Gastroesophageal sphincter (tissue), 3 donors: ENCODE data around the gene ROBO3.

Experiments used
- EP300 ChIP-seq: sonication (generic); formaldehyde crosslinking; IDR thresholded peaks from one replicate; pipeline ENCODE4 v1.6.1; 2017; ENCODE audit warnings: antibody characterized with exemption, mild to moderate bottlenecking
- POLR2A ChIP-seq, 2 donors: fragments of 450-650 bp; IDR thresholded peaks; one replicate each; pipeline ENCODE4 v1.6.1; 2017; ENCODE audit warnings: antibody characterized with exemption in 2 of 2, mild to moderate bottlenecking in 2 of 2, moderate library complexity in 1 of 2
- TF ChIP-seq, protein P1 (sequence below), 4 experiments: fragments of 200-600 bp in 2 of 4; fragments of 450-650 bp in 2 of 4; sonication (generic) in 1 of 4; IDR thresholded peaks; one replicate each; pipeline ENCODE4 v1.5.1; 2017 to 2019; ENCODE audit warnings: antibody characterized with exemption in 4 of 4, mild to moderate bottlenecking in 2 of 4, moderate library complexity in 2 of 4

DNA sequence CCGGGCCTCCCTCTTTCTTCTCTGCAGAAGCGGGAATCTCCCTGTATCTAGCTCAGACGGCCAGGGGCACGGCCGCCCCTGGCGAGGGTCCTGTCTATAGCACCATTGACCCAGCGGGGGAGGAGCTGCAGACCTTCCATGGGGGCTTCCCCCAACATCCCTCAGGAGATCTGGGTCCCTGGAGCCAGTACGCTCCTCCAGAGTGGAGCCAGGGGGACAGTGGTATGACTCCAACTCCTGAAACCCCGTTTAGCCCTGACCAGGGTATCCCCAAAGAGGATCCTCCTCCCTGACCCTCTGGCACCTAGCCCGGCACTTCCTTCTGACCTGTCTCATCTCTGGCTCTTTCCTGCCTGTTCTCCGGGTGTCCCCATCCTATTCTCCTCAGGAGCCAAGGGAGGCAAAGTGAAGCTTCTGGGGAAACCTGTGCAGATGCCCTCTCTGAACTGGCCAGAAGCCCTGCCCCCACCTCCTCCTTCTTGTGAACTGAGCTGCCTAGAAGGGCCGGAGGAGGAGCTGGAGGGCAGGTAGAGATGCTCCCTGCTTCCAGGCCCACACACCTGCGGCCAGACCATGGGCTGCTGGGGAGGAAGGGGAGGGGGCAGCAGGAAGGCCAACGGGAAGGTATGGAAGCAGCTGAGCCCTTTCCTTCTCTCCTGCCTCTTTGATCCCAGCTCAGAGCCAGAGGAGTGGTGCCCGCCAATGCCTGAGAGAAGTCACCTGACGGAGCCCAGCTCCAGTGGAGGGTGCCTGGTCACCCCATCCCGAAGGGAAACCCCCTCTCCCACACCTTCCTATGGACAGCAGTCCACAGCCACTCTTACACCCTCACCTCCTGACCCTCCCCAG, 12.9 kb downstream of the ROBO3 start:
- TF ChIP-seq, protein P1, sequence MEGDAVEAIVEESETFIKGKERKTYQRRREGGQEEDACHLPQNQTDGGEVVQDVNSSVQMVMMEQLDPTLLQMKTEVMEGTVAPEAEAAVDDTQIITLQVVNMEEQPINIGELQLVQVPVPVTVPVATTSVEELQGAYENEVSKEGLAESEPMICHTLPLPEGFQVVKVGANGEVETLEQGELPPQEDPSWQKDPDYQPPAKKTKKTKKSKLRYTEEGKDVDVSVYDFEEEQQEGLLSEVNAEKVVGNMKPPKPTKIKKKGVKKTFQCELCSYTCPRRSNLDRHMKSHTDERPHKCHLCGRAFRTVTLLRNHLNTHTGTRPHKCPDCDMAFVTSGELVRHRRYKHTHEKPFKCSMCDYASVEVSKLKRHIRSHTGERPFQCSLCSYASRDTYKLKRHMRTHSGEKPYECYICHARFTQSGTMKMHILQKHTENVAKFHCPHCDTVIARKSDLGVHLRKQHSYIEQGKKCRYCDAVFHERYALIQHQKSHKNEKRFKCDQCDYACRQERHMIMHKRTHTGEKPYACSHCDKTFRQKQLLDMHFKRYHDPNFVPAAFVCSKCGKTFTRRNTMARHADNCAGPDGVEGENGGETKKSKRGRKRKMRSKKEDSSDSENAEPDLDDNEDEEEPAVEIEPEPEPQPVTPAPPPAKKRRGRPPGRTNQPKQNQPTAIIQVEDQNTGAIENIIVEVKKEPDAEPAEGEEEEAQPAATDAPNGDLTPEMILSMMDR (IDR thresholded peaks at IDR 0.05) = no peak
- TF ChIP-seq POLR2A (IDR thresholded peaks at IDR 0.05) (no peak), EP300 (no peak)
